Neural progenitor cell (in vitro differentiated cells): Measurements from ENCODE around the gene KDM4B.

ENCODE experiments used
- CTCF ChIP-seq: fragments of 200-600 bp; sonication (generic); IDR thresholded peaks from 2 replicates; pipeline ENCODE4 v1.5.1; 2017; ENCODE audit warnings: antibody characterized with exemption, mild to moderate bottlenecking
- EZH2 ChIP-seq: fragments of 200-600 bp; sonication (generic); IDR thresholded peaks from 2 replicates; pipeline ENCODE4 v1.6.1; 2017; ENCODE audit warnings: antibody characterized with exemption, mild to moderate bottlenecking, moderate library complexity
- EZH2phosphoT487 ChIP-seq: fragments of 200-600 bp; sonication (generic); IDR thresholded peaks from 2 replicates; pipeline ENCODE4 v1.6.1; 2017; ENCODE audit warnings: antibody characterized with exemption

- TF ChIP-seq CTCF (no peak), EZH2phosphoT487 (no peak), EZH2 (no peak)
Measured at GRCh38 chr19:4990306-4990705, 21.4 kb downstream of the KDM4B start.
